ENCODE measurements around the gene DIPK1C.
"Not testable (repeated sequence)": the region's sequence is repeated elsewhere in the genome, so short reads cannot be mapped to it uniquely, and the experiment has no call there.

Gene DIPK1C

GRCh38 chr18:74457043-74457724 lies at the start of gene DIPK1C:
DIPK1C (minus strand) TSS chr18:74457308; CDS start chr18:74457259, 49 bp downstream.
- no peak for DNase-seq (ENCODE audit: low read depth in 2 of 2)
- H3K4me3 ChIP-seq (replicated peaks in 1 of 2; ENCODE audit: low read depth in 2 of 2, low read length in 2 of 2), result peak within 1 kb of the TSS in 1 of 2 donors; percentile 3
- TF ChIP-seq CTCF (IDR thresholded peaks at IDR 0.05; ENCODE audit: low read depth, low read length), result no peak

DNA sequence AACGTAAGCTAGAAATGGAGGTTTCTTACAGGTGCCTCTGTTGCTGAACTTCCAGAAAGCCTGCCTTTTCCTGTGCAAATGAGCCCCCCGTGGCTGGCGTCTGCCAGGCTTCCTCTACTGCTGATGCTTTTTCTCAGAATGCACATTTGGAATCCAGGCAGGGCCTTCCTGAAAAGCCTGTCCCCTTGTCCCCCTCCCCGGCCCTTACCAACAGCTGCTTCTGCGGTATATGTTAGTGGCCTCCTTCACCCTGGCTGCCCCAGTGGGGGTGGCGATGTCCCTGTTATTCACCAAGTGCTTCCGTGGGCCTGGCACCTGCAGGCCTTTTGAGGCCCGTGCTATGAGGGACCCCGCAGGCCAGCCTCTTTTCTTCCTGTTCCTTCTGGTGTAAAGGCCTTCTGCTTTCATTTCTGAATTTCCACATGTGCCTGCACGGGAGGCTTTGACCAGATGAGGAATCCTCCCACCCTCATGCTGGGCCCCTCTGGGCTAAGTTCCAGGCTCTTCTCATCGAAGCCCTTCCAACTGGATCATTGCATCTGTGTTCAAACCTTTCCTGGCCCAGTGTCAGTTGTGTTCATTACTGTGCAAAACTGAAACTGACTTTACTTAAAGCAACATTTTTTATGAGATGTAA lies 49.5 kb upstream of the DIPK1C start:
- DNase-seq (ENCODE audit: low read depth in 2 of 2), result peak in 1 of 2 donors; percentile 70
- TF ChIP-seq CTCF (IDR thresholded peaks at IDR 0.05; ENCODE audit: low read depth, low read length), result no peak
- no peak overlapping the region for H3K4me3 ChIP-seq (replicated peaks in 1 of 2; ENCODE audit: low read depth in 2 of 2, low read length in 2 of 2)

GRCh38 chr18:74505776-74506175 lies 48.7 kb upstream of the DIPK1C start:
- TF ChIP-seq CTCF (IDR thresholded peaks at IDR 0.05; ENCODE audit: low read depth, low read length), result no peak
- DNase-seq (ENCODE audit: low read depth in 2 of 2), result no peak
- H3K4me3 ChIP-seq (replicated peaks in 1 of 2; ENCODE audit: low read depth in 2 of 2, low read length in 2 of 2), result no peak overlapping the region

DNA sequence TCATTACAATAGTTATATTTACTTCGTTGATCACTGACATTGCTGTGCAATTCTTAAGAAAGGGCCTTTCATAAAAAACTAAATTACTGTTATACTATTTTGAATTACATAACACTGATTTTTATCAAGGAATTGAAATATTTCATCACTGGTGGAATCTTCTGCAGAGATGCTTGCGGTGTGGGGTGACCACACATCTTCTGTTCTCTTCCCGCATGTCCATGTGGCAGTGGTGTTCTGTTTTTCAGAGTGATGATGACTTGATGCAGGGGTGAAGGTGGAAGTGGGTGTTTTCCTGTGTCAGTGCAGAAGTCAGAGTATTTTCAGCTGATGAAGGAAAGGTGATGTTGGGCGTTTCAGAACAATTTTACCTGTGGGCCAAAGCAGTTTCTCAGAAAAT lies 46.0 kb upstream of the DIPK1C start:
- no peak for TF ChIP-seq CTCF (IDR thresholded peaks at IDR 0.05; ENCODE audit: low read depth, low read length)
- no peak overlapping the region for H3K4me3 ChIP-seq (replicated peaks in 1 of 2; ENCODE audit: low read depth in 2 of 2, low read length in 2 of 2)
- no peak for DNase-seq (ENCODE audit: low read depth in 2 of 2)

GRCh38 chr18:74501386-74501785 lies 44.3 kb upstream of the DIPK1C start:
- DNase-seq (ENCODE audit: low read depth in 2 of 2), result no peak
- TF ChIP-seq CTCF (IDR thresholded peaks at IDR 0.05; ENCODE audit: low read depth, low read length), result no peak
- H3K4me3 ChIP-seq (replicated peaks in 1 of 2; ENCODE audit: low read depth in 2 of 2, low read length in 2 of 2), result no peak overlapping the region

- not testable (repeated sequence) for H3K4me3 ChIP-seq (replicated peaks in 1 of 2; ENCODE audit: low read depth in 2 of 2, low read length in 2 of 2); DNase-seq (ENCODE audit: low read depth in 2 of 2)
Measured at GRCh38 chr18:74500774-74501173, 43.7 kb upstream of the DIPK1C start.

GRCh38 chr18:74500372-74500771 lies 43.3 kb upstream of the DIPK1C start:
- no peak overlapping the region for H3K4me3 ChIP-seq (replicated peaks in 1 of 2; ENCODE audit: low read depth in 2 of 2, low read length in 2 of 2)
- no peak for TF ChIP-seq CTCF (IDR thresholded peaks at IDR 0.05; ENCODE audit: low read depth, low read length)
- DNase-seq (ENCODE audit: low read depth in 2 of 2), result no peak

Measured in cardiac fibroblast (primary cell).